GM12801 (cell line): ENCODE measurements around the gene ACTN2.

Source experiments
- CTCF ChIP-seq: IDR thresholded peaks from one replicate; pipeline ENCODE4 v1.5.1; 2011; ENCODE audit warnings: control low read depth; ENCODE audit not compliant: insufficient read length; ENCODE audit errors: extremely low read depth

Gene ACTN2

DNA sequence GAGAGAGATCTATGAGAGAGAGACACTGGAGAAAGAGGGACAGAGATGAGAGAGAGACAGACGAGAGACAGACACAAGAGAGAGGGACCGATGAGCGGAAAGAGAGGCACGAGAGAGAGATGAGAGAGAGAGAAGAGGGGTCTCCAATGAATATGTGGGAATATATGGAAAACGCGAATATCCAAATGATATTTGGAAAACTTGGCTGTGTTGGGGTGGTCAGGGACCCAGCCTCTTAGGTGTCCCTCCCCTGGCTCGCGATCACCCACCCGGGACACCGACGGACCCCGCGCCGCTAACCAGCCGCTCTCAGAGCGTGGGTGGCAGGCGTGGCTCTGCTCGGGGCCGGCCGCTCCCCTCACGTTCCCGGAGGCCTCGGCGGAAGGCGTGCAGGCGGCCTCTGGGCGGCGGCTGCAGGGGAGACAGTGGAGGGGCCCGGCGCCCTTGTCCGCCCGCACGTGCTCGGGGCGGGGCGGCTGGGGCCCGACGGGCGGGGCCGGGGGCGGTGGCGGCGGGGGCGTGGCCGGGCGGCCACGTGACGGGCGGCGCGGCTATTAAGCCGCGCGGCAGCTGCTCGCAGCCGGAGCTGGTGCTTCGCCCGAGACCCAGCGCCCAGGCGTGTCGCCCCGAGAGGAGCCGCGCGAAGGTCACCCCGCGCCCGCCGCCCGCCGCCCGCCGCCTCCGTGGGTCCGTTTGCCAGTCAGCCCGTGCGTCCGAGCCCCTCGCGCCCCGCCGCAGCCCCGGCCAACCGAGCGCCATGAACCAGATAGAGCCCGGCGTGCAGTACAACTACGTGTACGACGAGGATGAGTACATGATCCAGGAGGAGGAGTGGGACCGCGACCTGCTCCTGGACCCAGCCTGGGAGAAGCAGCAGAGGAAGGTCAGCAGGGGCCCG lies at the start of gene ACTN2:
TSS of gene ACTN2 (plus strand) at position 583 of the 898 bp plus-strand sequence. CDS start at position 758, 175 bp downstream.
- no peak for TF ChIP-seq CTCF

DNA sequence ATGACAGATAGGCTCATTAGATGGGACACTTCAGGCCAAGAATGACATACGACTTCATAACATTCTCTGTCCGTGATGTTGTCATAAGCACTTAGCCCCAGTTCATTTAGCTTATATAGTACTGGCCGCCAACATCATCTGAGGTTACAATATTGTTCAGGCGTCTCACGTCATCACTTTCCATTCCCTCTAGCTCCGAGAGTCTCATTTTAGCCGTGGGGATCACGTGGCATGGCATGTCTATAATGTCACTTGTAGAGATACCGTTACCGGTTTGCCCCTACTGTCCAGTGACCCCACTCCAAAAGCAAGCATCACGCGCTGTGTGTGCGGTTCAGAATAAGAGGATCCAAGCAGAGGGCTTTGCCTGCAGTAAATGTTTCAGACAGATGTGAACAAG lies 47.4 kb upstream of the ACTN2 start:
- no peak for TF ChIP-seq CTCF

DNA sequence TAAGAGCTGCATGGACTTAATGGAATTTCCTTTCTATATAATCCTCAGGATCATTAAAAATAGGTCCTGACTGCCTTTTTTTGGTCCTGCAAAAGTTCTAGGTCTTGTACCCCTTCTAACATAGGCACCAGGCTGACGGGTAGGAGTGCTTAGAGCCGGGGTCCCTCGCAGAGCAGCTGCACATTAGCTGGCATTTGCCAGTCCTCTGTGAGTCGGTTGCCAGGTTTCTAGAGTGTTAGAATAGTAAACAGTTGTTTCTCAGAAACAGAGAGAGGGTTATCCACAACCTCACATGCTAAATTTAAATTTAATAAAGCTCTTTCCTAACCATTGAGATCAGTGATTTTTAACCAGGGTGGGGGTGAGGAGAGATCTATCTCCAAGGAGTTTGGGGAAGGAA lies 46.6 kb upstream of the ACTN2 start:
- TF ChIP-seq CTCF = no peak

GRCh38 chr1:236642763-236643162 lies 43.5 kb upstream of the ACTN2 start:
- no peak for TF ChIP-seq CTCF

GRCh38 chr1:236645016-236645680 lies 41.2 kb upstream of the ACTN2 start:
- no peak for TF ChIP-seq CTCF

GRCh38 chr1:236654511-236654910 lies 31.8 kb upstream of the ACTN2 start:
- TF ChIP-seq CTCF = no peak

GRCh38 chr1:236654957-236655356 lies 31.3 kb upstream of the ACTN2 start:
- no peak for TF ChIP-seq CTCF
